H1 (cell line): ENCODE measurements around the gene STARD6. TPM values are rescaled to one million over a fixed set of nuclear protein-coding genes. Genes with fewer than 3 reads are reported as not detected.
"Not testable (repeated sequence)": the region's sequence is repeated elsewhere in the genome, so short reads cannot be mapped to it uniquely, and the experiment has no call there.

Experiments
- CTCF ChIA-PET: fragments of 300-600 bp; sonication (Branson Sonifier 250); formaldehyde crosslinking; loops from one replicate; lab custom pipeline; 2021; ENCODE audit not compliant: partially characterized antibody; lab: Charles Lee
- POLR2A ChIA-PET: fragments of 300-600 bp; sonication (Branson Sonifier 250); formaldehyde crosslinking; loops from one replicate; lab custom pipeline; 2021; ENCODE audit warnings: inconsistent platforms; ENCODE audit not compliant: partially characterized antibody; lab: Charles Lee
- DNase-seq, 2 experiments: peaks; one replicate each; pipeline versions ENCODE4 v3.0.0 to v3.0.0-alpha.2; 2010 to 2022; ENCODE audit warnings: low spot score in 2 of 2, low read depth in 1 of 2, mixed read lengths in 1 of 2
- FAIRE-seq: peaks from 2 replicates; lab custom pipeline; 2011; peaks lifted over from hg19 to GRCh38; lab: Jason Lieb, UNC
- H2AFZ ChIP-seq: 2 replicates; pipeline ENCODE4 v1.8.1; 2012; ENCODE audit warnings: low read length, inconsistent platforms
- H2AK5ac ChIP-seq: 2 replicates; pipeline ENCODE4 v1.6.1; 2013; ENCODE audit warnings: low read depth, low read length
- H2BK120ac ChIP-seq: replicated peaks from 2 replicates; pipeline ENCODE3; 2013; ENCODE audit warnings: low read depth, low read length, inconsistent platforms
- H2BK12ac ChIP-seq: 2 replicates; pipeline ENCODE4 v1.6.1; 2013; ENCODE audit warnings: low read depth, low read length
- H2BK15ac ChIP-seq: 2 replicates; pipeline ENCODE4 v1.6.1; 2013; ENCODE audit warnings: low read length
- H2BK20ac ChIP-seq: 2 replicates; pipeline ENCODE4 v1.6.1; 2013; ENCODE audit warnings: low read length
- H2BK5ac ChIP-seq: 2 replicates; pipeline ENCODE4 v1.6.1; 2013; ENCODE audit warnings: low read depth, low read length
- H3K14ac ChIP-seq: 2 replicates; pipeline ENCODE4 v1.6.1; 2013; ENCODE audit warnings: inconsistent platforms; ENCODE audit not compliant: insufficient read length
- H3K18ac ChIP-seq: 2 replicates; pipeline ENCODE4 v1.6.1; 2013; ENCODE audit warnings: low read length; ENCODE audit errors: extremely low read depth
- H3K23ac ChIP-seq: 2 replicates; pipeline ENCODE4 v1.6.1; 2013; ENCODE audit warnings: inconsistent platforms; ENCODE audit not compliant: insufficient read length
- H3K23me2 ChIP-seq: 2 replicates; pipeline ENCODE4 v1.6.1; 2013; ENCODE audit warnings: low read depth, low read length
- H3K27ac ChIP-seq: 2 replicates; pipeline ENCODE4 v1.6.1; 2011; ENCODE audit warnings: low read depth, low read length, inconsistent platforms
- H3K27me3 ChIP-seq, 4 experiments: replicated peaks in 1 of 4; 1 replicate in 1 of 4; 2 replicates in 3 of 4; pipeline versions ENCODE4 v1.6.1 to v1.8.1; 2011 to 2013; ENCODE audit warnings: low read length in 3 of 4, mild to moderate bottlenecking in 3 of 4, inconsistent platforms in 2 of 4, mixed read lengths in 2 of 4, moderate library complexity in 1 of 4; ENCODE audit not compliant: control insufficient read depth in 3 of 4, insufficient read depth in 3 of 4; ENCODE audit errors: extremely low read depth in 1 of 4
- H3K36me3 ChIP-seq, 4 experiments: 2 replicates each; pipeline versions ENCODE4 v1.6.1 to v1.8.1; 2011 to 2013; ENCODE audit warnings: mild to moderate bottlenecking in 4 of 4, low read length in 3 of 4, moderate library complexity in 2 of 4, control low read depth in 1 of 4, inconsistent platforms in 1 of 4; ENCODE audit not compliant: insufficient read depth in 4 of 4, control insufficient read depth in 2 of 4
- H3K4ac ChIP-seq: replicated peaks from 2 replicates; pipeline ENCODE3; 2013; ENCODE audit warnings: low read length, low read depth, mixed read lengths, inconsistent platforms; ENCODE audit not compliant: insufficient read length
- H3K4me1 ChIP-seq, 4 experiments: replicated peaks in 1 of 4; 1 replicate in 1 of 4; 2 replicates in 3 of 4; pipeline versions ENCODE4 v1.6.1 to v1.8.1; 2011 to 2013; ENCODE audit warnings: low read length in 3 of 4, inconsistent platforms in 2 of 4, mixed read lengths in 1 of 4; ENCODE audit not compliant: insufficient read depth in 4 of 4, control insufficient read depth in 3 of 4
- H3K4me2 ChIP-seq, 2 experiments: 2 replicates each; pipeline versions ENCODE4 v1.6.1 to v1.8.1; 2011 to 2013; ENCODE audit warnings: low read depth in 2 of 2, low read length in 2 of 2, control low read depth in 1 of 2, inconsistent platforms in 1 of 2, mild to moderate bottlenecking in 1 of 2; ENCODE audit not compliant: insufficient read depth in 1 of 2
- H3K4me3 ChIP-seq, 4 experiments: fragments of 200-600, 300-600 bp in 1 of 4; sonication (generic), shearing (Covaris generic), sonication (Bioruptor Twin) in 1 of 4; 2 replicates each; pipeline versions ENCODE4 v1.5.1 to v1.8.1; 2011 to 2016; ENCODE audit warnings: low read length in 4 of 4, low read depth in 3 of 4, control low read depth in 2 of 4, inconsistent platforms in 2 of 4, mild to moderate bottlenecking in 2 of 4, mixed read lengths in 1 of 4, moderate library complexity in 1 of 4; ENCODE audit not compliant: insufficient read depth in 2 of 4; ENCODE audit errors: extremely low read depth in 1 of 4
- H3K56ac ChIP-seq: replicated peaks from 2 replicates; pipeline ENCODE3; 2013; ENCODE audit warnings: low read depth, mild to moderate bottlenecking, mixed read lengths, low read length, inconsistent platforms; ENCODE audit not compliant: insufficient read length
- H3K79me1 ChIP-seq: 2 replicates; pipeline ENCODE4 v1.6.1; 2013; ENCODE audit warnings: low read depth, low read length, control low read depth
- H3K79me2 ChIP-seq, 2 experiments: 2 replicates each; pipeline versions ENCODE4 v1.6.1 to v1.8.1; 2012 to 2013; ENCODE audit warnings: low read length in 2 of 2, mild to moderate bottlenecking in 2 of 2, inconsistent platforms in 1 of 2; ENCODE audit not compliant: insufficient read depth in 2 of 2, control insufficient read depth in 1 of 2
- H3K9ac ChIP-seq, 4 experiments: replicated peaks in 1 of 4; 1 replicate in 1 of 4; 2 replicates in 3 of 4; pipeline versions ENCODE4 v1.6.1 to v1.8.1; 2011 to 2013; ENCODE audit warnings: low read depth in 3 of 4, low read length in 3 of 4, control low read depth in 2 of 4, mild to moderate bottlenecking in 2 of 4, moderate library complexity in 2 of 4, inconsistent platforms in 1 of 4; ENCODE audit errors: extremely low read depth in 1 of 4
- H3K9me3 ChIP-seq, 2 experiments: 2 replicates each; pipeline versions ENCODE4 v1.6.1 to v1.8.1; 2012 to 2013; ENCODE audit warnings: mild to moderate bottlenecking in 2 of 2, moderate library complexity in 2 of 2, control low read depth in 1 of 2, inconsistent platforms in 1 of 2, low read depth in 1 of 2, low read length in 1 of 2, mixed read lengths in 1 of 2; ENCODE audit not compliant: insufficient read depth in 2 of 2
- H4K20me1 ChIP-seq, 2 experiments: replicated peaks in 1 of 2; 2 replicates each; pipeline versions ENCODE3 to v1.8.1; 2011 to 2013; ENCODE audit warnings: inconsistent platforms in 2 of 2, low read length in 2 of 2, mild to moderate bottlenecking in 1 of 2; ENCODE audit not compliant: insufficient read depth in 2 of 2, control insufficient read depth in 1 of 2
- H4K5ac ChIP-seq: 2 replicates; pipeline ENCODE4 v1.6.1; 2013; ENCODE audit warnings: low read length, low read depth, mixed read lengths, inconsistent platforms; ENCODE audit not compliant: insufficient read length
- H4K8ac ChIP-seq: 2 replicates; pipeline ENCODE4 v1.8.0; 2013; ENCODE audit warnings: mild to moderate bottlenecking, moderate library complexity, low read length, inconsistent platforms; ENCODE audit not compliant: insufficient read depth; ENCODE audit errors: extremely low read depth
- H4K91ac ChIP-seq: replicated peaks from 2 replicates; pipeline ENCODE3; 2013; ENCODE audit warnings: low read length, mixed read lengths, inconsistent platforms; ENCODE audit not compliant: insufficient read length
- YY1 ChIP-seq: IDR thresholded peaks from 2 replicates; pipeline ENCODE4 v1.6.1; 2011; ENCODE audit warnings: low read depth, mild to moderate bottlenecking, low read length
- WGBS, 2 experiments: shearing (Covaris generic) in 1 of 2; methylation state at CpG; one replicate each; pipeline versions ENCODE4 v1.1.6 to v1.1.7; 2013 to 2015; ENCODE audit warnings: low lambda C conversion rate in 2 of 2, mixed read lengths in 2 of 2, inconsistent platforms in 1 of 2, low coverage in 1 of 2, missing lambda C conversion rate in 1 of 2; ENCODE audit not compliant: insufficient replicate concordance in 2 of 2, insufficient coverage in 1 of 2, insufficient read length in 1 of 2; ENCODE audit errors: extremely low coverage in 1 of 2, missing lambda C conversion rate in 1 of 2; 5-methylcytosine and 5-hydroxymethylcytosine counted together
- polyA plus RNA-seq, 7 experiments: library from polyadenylated mRNA; depleted of rRNA in 3 of 7; stranded (reverse) in 5 of 7; unstranded in 2 of 7; fragments of >200 nt in 5 of 7; fragments of 200-250 nt in 2 of 7; gene quantifications; 1 replicate in 5 of 7; 2 replicates in 1 of 7; 4 replicates in 1 of 7; pipeline versions ENCODE4 v1.2.1 to v1.2.3, GENCODE V29; 2011 to 2013; ENCODE audit warnings: missing spikeins in 2 of 7, mixed read lengths in 2 of 7
- total RNA-seq: library from RNA; stranded (reverse); fragmentation: NEBNext Ultra II Directional; extraction: Animal tissue kit (Norgen Biotek cat#: 25700); gene quantifications from 2 replicates; pipeline ENCODE4 v1.2.1, GENCODE V29; 2021

The STARD6 gene
- total and polyA plus RNA-seq, 2 of the 8 experiments (the other 6 are each of a cell fraction or from before 2014, with no cell fraction given) = not detected

GRCh38 chr18:54386800-54387495 is 29.3 kb upstream of the STARD6 start:
- WGBS, 2 experiments = 99% methylated on average over 20 of the region's 23 CpGs; no CpG with 5 or more reads in 1 of the 2 experiments
- H3K79me1 ChIP-seq = not testable (repeated sequence)
- peaks cover 2 to 20% (median 10%) of the 10 kb centered on the region in 4 experiments; a peak in 4 of 7 replicates for H3K4me1 ChIP-seq

More at GRCh38 chr18:54386800-54387495, 29.3 kb upstream of the STARD6 start:
- H3K9ac ChIP-seq, H3K14ac ChIP-seq, H3K4me2 ChIP-seq, H3K23ac ChIP-seq, H2BK20ac ChIP-seq, H2AFZ ChIP-seq, H2BK12ac ChIP-seq, H2BK5ac ChIP-seq, H4K8ac ChIP-seq, H3K18ac ChIP-seq, H2BK15ac ChIP-seq, H3K4ac ChIP-seq, FAIRE-seq, H3K4me3 ChIP-seq, H3K23me2 ChIP-seq, H2BK120ac ChIP-seq, H4K5ac ChIP-seq, H3K9me3 ChIP-seq, H3K27ac ChIP-seq, H4K20me1 ChIP-seq, H3K36me3 ChIP-seq, H3K56ac ChIP-seq, H3K79me2 ChIP-seq, DNase-seq, H3K27me3 ChIP-seq: not testable (repeated sequence)
- Histone ChIP-seq H2AK5ac (0 out of 2 replicates have a peak overlapping the region, but pooled peaks have one; percentile 85), H4K91ac (peak overlapping the region; percentile 7)
- ChIA-PET CTCF (interaction anchor here (0.6 to 1.8 kb wide), 3 partner anchors 284 to 919 kb away, joined by 3 to 8 read pairs (median 3); no protein-coding TSS in a partner anchor), POLR2A (interaction anchor here (1.6 to 1.9 kb wide), 2 partner anchors 11 to 117 kb away, joined by 3 to 4 read pairs; no protein-coding TSS in a partner anchor)
- TF ChIP-seq YY1 = 0 out of 2 replicates have a peak, but pooled peaks have one; percentile 41
